HG03103 (cell line): ENCODE measurements around the gene FAP.

Experiments used
- ATAC-seq: cut with Tn5 transposase; IDR thresholded peaks from one replicate; pipeline ENCODE4 v1.9.1; 2021; ENCODE audit warnings: low read depth; ENCODE audit not compliant: unreplicated experiment

Gene FAP

DNA sequence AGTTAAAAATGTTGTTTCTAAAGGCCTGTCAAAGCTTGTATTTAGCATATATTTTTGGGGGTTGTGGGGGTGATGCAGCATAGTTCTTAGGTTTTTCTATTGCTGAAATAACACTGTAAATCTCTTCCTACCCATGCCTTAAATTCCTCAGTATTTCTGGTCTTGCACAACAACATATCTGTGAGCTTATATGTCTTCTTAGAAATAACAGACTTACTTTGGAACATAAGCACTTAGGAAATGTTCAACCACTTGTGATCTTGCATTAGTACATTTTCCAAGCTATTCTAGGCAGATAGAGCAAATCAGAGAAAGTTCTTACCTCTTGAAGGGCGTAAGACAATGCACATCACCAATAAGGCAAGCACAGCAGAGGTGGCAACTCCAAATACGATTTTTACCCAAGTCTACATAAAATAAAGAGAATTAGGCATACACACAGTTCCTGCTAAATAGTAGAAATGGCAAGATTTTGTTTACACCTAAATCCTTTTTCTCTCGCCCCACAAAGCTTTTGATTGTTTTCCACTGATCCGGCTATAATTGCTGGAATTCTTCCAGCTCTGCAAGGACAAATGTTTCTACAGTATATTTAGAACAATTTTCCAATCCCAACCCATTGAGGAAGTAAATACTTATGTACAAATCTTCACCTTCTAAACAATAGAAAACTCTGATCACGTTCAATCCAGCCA lies 512 bp downstream of the FAP start:
- ATAC-seq = no peak

DNA sequence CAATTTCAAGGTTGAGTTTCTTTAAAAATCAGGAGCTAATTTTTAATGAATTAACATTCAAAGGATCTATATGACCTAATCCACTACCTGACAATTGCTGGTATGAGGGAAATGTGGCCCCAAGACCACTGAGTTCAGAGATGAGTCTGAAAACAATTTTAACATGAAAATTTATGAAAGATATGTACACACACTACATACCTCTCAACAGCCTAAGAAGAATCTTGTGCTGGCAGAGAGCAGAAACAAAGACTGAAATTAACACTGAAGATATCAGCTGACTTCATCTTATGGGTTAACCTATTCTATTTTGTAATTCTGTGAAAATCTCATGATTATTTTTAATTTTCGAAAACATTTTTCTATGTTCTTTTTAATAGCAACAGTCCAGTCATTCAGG lies 1.7 kb downstream of the FAP start:
- no peak for ATAC-seq

DNA sequence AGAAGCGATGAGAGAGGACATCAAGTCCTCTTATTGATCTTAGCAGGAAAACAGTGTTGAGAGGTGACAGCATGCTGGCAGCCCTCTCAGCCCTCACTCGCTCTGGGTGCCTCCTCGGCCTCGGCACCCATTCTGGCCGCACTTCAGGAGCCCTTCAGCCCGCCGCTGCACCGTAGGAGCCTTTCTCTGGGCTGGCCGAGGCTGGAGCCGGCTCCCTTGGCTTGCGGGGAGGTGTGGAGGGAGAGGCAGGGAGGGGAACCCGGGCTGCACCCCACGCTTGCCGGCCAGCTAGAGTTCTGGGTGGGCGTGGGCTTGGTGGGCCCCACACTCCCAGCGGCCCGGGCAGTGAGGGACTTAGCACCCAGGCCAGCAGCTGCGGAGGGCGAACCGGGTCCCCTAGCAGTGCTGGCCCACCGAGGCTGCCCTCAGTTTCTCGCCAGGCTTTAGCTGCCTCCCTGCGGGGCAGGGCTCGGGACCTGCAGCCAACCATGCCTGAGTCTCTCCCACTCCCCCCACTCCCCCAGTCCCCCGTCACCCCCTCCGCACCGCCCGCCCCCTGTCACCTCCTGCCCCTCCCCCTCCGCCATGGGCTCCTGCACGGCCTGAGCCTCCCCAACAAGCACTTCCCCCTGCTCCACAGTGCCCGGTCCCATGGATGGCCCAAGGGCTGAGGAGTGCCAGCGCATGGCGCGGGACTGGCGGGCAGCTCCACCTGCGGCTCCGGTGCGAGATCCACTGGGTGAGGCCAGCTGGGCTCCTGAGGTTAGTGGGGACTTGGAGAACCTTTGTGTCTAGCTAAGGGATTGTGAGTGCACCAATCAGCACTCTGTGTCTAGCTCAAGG lies 8.4 kb downstream of the FAP start:
- ATAC-seq = no peak

- ATAC-seq = no peak
These were observed 10.0 kb downstream of the FAP start for GRCh38 chr2:162233197-162233596.

DNA sequence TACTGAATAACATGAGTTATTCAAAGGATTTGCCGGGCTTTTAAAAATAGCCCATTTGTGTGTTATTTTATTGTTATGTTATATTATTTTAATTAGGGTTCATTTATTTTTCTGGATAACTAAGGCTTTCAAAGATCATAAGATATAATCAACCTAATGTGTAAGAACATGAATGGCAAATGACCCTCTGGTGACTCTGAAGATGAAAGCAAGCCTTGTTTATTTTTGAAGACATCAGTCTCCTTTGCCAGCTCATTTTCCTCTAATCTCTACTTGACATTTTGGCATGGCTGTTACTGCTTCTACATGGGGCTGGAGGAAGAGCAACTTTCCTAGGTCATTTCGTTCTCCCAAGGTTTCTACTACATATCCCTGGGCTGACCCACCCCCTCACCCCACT lies 10.6 kb downstream of the FAP start:
- ATAC-seq = no peak

GRCh38 chr2:162232027-162232426 lies 11.2 kb downstream of the FAP start:
- no peak for ATAC-seq

DNA sequence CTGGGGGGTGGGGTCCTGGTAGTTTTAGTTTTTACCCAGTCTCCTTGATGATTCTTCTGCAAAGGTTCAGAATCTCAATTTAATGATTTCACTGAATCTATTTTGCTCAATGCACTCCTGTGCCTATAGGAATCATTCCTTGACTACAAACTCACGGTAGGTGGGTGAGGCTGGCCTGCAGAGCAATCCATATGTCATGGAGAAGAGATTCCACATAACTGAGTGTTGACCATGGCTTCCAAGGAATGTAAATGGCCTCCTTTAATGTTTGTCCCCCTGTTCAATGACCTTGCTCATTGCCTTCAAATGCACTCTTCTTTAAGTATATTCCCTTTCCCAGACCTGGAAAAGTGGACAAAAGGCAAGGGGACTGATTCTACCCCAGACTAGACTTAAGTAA lies 12.5 kb downstream of the FAP start:
- ATAC-seq = no peak

GRCh38 chr2:162226836-162227235 lies 16.4 kb downstream of the FAP start:
- ATAC-seq = no peak

GRCh38 chr2:162221064-162221463 lies 22.2 kb downstream of the FAP start:
- ATAC-seq = peak; percentile 82

DNA sequence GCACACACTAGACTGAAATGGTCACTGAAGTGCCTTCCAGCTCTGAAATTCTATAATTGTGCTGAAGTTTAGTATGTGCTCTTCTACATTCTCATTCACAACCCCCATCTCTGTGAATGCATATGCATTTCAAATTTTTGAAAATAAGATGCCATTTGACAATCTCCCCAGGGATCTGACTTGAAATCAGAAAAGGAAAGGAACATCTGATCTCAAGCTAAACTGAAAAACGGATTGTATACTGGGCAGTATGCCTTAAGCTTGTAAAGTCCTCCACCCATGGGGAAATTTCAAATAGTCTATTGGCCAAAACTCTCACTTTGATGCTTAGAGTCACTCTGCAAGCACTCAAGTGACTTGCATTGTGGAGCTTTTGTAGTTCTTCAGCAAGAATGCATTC lies 22.9 kb downstream of the FAP start:
- no peak for ATAC-seq

DNA sequence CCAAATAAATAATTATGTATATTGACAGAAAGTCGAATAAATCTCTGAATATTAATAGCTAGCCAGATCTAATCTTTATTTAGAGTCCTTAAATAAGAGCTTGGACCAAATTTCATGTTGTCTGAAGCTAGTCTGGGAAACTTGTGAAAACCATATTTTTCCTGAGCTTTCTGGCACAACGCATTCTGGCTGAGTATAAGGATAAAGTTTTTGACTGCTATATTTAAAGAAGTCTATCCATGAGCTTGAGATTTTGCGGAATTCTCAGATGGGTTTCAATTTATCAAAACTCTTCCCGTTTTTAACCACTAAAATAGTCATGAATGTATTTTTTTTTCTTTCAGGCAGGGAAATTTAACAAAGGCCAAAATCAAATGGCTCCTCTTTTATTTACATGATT lies 23.8 kb downstream of the FAP start:
- ATAC-seq = no peak

GRCh38 chr2:162217598-162217997 lies 25.6 kb downstream of the FAP start:
- ATAC-seq = no peak

- no peak for ATAC-seq
These were observed 28.1 kb downstream of the FAP start for GRCh38 chr2:162215162-162215561.

GRCh38 chr2:162212366-162212765 lies 30.9 kb downstream of the FAP start:
- ATAC-seq = no peak

DNA sequence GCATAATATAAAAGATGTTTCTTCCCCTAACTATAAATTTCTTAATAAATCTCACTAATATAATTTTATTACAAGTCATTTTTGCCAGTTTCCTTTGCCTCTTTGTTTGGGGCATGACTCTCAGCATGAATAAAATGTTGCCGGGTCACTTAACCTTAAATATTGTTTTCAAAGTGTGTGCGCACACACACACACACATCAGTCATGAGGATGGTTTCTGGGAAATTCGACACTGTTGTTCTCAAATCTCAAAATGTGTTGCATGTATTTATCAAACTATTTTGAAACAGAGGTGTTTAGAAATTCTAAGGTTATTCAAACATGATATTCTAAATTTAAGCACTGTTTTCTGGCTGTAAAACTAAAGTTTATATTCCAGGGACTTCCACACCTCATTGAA lies 31.5 kb downstream of the FAP start:
- no peak for ATAC-seq

DNA sequence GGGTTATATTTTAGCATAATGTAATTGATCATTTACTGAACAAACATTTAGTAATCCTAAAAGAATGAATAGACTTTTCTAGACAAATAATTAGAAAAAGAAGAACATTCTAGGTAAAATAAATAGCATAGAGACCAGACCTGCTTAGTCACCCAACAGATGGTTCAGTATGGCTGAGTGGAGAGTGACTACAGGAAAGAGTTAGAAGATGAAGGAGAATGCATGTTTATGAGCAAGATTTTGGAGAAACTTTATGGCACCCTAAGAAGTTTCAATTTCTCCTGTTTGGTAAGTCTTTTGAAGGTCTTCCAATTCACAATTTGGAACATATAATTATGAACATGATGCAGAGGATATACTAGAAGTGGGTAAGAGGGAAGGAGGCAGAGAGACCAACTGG lies 32.9 kb downstream of the FAP start:
- no peak for ATAC-seq

- ATAC-seq = no peak
These were observed 41.0 kb downstream of the FAP start for GRCh38 chr2:162202203-162202602.

GRCh38 chr2:162200636-162201035 lies 42.6 kb downstream of the FAP start:
- no peak for ATAC-seq

GRCh38 chr2:162199913-162200312 lies 43.3 kb downstream of the FAP start:
- no peak for ATAC-seq

- ATAC-seq = no peak
These were observed 45.0 kb downstream of the FAP start for GRCh38 chr2:162198239-162198638.

DNA sequence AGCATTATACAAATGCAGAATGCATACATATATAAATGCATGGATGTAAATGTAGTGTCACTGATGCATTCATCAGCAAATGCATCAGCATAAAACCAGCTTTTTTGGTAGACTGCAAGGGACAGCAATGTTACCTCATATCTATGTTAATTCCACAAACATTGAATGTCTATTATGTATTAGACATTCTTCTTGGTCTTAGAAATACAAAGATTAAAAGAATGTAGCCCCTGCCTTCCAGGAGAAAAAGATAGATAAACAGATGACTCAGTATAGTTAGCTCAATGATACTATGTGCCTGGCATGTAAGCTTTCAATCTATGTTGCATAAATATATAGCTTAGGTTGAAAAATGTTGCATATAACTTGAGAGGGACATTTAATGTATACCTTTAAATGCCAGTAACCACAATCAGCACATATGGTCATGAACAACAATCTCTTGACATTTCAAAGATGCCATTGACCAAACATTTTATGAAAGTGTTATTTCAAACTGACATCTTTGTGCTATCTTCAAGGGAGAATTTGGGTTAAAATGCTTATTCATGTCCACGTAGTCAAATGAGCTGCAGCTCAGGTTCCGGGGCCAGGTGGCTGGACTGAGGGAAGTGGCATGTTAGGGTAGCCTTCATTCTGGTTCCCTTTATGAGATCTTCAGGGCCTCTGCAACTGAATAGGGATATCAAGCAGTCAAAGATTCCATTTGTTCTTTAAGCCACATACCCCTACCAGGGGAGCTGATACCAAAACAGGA lies 46.0 kb downstream of the FAP start:
- no peak for ATAC-seq
